Fibroblast of upper back skin (primary cell): ENCODE data around the gene FSTL4.
"Not testable (repeated sequence)": the region's sequence is repeated elsewhere in the genome, so short reads cannot be mapped to it uniquely, and the experiment has no call there.

ENCODE experiments used
- DNase-seq: peaks from one replicate; pipeline ENCODE4 v3.0.0-alpha.2; 2013

FSTL4 gene

GRCh38 chr5:133453084-133453780, 159.1 kb downstream of the FSTL4 start:
- no peak for DNase-seq

- DNase-seq = no peak
Measured at GRCh38 chr5:133451926-133452325, 160.4 kb downstream of the FSTL4 start.

GRCh38 chr5:133450286-133450685, 162.1 kb downstream of the FSTL4 start:
- DNase-seq = no peak

GRCh38 chr5:133449181-133449580, 163.2 kb downstream of the FSTL4 start:
- DNase-seq = no peak

GRCh38 chr5:133446440-133446839, 165.9 kb downstream of the FSTL4 start:
- DNase-seq = no peak

GRCh38 chr5:133445744-133446143, 166.6 kb downstream of the FSTL4 start:
- no peak for DNase-seq

GRCh38 chr5:133445204-133445603, 167.1 kb downstream of the FSTL4 start:
- DNase-seq = not testable (repeated sequence)

- no peak for DNase-seq
Measured at GRCh38 chr5:133444711-133445110, 167.6 kb downstream of the FSTL4 start.

GRCh38 chr5:133441166-133441815, 171.1 kb downstream of the FSTL4 start:
- DNase-seq = no peak

- no peak for DNase-seq
Measured at GRCh38 chr5:133440467-133441115, 171.8 kb downstream of the FSTL4 start.

GRCh38 chr5:133439859-133440258, 172.5 kb downstream of the FSTL4 start:
- DNase-seq = no peak

- no peak for DNase-seq
Measured at GRCh38 chr5:133438487-133438886, 173.9 kb downstream of the FSTL4 start.

GRCh38 chr5:133434336-133434735, 178.0 kb downstream of the FSTL4 start:
- DNase-seq = no peak

GRCh38 chr5:133433641-133434040, 178.7 kb downstream of the FSTL4 start:
- DNase-seq = no peak

GRCh38 chr5:133432956-133433532, 179.3 kb downstream of the FSTL4 start:
- DNase-seq = no peak

- DNase-seq = no peak
Measured at GRCh38 chr5:133431326-133431865, 180.9 kb downstream of the FSTL4 start.

GRCh38 chr5:133430095-133430494, 182.2 kb downstream of the FSTL4 start:
- DNase-seq = no peak

GRCh38 chr5:133429046-133429445, 183.3 kb downstream of the FSTL4 start:
- DNase-seq = no peak

GRCh38 chr5:133428072-133428660, 184.2 kb downstream of the FSTL4 start:
- DNase-seq = no peak

GRCh38 chr5:133427121-133427777, 185.1 kb downstream of the FSTL4 start:
- DNase-seq = no peak

GRCh38 chr5:133426264-133426663, 186.1 kb downstream of the FSTL4 start:
- no peak for DNase-seq

GRCh38 chr5:133425764-133426163, 186.6 kb downstream of the FSTL4 start:
- DNase-seq = no peak

GRCh38 chr5:133425222-133425621, 187.1 kb downstream of the FSTL4 start:
- DNase-seq = no peak
